Fibroblast of pulmonary artery (primary cell): ENCODE results near the gene PCYT1A.
A peak's percentile ranks its signal among the peaks of the same experiment; 100 is the strongest.

Source experiments
- DNase-seq: peaks from one replicate; pipeline ENCODE4 v3.0.0-alpha.2; 2010; ENCODE audit warnings: low read depth
- H3K4me3 ChIP-seq: replicated peaks from 2 replicates; pipeline ENCODE4 v1.5.1; 2011; ENCODE audit warnings: low read depth, mild to moderate bottlenecking, control low read depth, low read length, moderate library complexity
- TF ChIP-seq, protein P1 (sequence below): IDR thresholded peaks from 2 replicates; pipeline ENCODE4 v1.5.1; 2011; ENCODE audit warnings: mild to moderate bottlenecking, control low read depth, low read length, inconsistent platforms; ENCODE audit errors: missing control alignments

The PCYT1A gene

DNA sequence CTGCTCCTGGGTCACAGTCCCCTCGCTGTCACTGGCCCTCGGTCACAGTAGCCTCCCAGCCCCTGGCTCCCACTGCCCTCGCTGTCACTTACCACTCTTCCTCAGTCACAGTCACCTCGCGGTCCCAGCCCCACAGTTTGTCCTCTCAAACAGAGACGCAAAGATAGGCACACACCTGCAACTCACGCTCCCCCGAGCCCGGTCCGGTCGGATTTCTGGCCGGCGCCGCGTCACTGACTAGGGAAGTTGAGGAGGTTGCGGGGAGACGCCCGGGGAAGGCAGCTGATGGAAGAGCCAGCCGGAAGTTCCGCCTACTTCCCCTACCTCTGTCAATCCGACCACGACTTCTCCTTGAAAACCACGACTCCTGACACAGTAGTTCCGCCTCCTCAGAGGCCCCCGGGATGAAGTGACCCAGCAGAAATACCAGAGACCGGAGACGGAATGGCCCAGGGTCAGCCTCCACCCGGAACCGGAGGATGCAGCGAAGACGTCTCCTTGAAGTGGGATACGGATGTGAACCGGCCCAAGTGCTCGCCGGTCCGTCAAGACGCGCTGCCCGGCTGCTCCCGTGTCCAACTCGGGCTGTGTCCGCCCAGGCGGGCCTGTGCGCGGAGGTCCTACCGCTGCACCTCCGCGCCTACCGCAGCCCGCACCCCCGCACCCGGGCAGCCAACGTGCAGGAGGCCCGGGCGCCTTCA lies at the start of gene PCYT1A:
PCYT1A (minus strand) TSS at position 287 of the 701 bp plus-strand sequence. CDS start 17,195 bp downstream, outside the sequence.
- peak; percentile 96 for DNase-seq
- H3K4me3 ChIP-seq = peak within 1 kb of the TSS; percentile 100
- TF ChIP-seq, protein P1, sequence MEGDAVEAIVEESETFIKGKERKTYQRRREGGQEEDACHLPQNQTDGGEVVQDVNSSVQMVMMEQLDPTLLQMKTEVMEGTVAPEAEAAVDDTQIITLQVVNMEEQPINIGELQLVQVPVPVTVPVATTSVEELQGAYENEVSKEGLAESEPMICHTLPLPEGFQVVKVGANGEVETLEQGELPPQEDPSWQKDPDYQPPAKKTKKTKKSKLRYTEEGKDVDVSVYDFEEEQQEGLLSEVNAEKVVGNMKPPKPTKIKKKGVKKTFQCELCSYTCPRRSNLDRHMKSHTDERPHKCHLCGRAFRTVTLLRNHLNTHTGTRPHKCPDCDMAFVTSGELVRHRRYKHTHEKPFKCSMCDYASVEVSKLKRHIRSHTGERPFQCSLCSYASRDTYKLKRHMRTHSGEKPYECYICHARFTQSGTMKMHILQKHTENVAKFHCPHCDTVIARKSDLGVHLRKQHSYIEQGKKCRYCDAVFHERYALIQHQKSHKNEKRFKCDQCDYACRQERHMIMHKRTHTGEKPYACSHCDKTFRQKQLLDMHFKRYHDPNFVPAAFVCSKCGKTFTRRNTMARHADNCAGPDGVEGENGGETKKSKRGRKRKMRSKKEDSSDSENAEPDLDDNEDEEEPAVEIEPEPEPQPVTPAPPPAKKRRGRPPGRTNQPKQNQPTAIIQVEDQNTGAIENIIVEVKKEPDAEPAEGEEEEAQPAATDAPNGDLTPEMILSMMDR = no peak

DNA sequence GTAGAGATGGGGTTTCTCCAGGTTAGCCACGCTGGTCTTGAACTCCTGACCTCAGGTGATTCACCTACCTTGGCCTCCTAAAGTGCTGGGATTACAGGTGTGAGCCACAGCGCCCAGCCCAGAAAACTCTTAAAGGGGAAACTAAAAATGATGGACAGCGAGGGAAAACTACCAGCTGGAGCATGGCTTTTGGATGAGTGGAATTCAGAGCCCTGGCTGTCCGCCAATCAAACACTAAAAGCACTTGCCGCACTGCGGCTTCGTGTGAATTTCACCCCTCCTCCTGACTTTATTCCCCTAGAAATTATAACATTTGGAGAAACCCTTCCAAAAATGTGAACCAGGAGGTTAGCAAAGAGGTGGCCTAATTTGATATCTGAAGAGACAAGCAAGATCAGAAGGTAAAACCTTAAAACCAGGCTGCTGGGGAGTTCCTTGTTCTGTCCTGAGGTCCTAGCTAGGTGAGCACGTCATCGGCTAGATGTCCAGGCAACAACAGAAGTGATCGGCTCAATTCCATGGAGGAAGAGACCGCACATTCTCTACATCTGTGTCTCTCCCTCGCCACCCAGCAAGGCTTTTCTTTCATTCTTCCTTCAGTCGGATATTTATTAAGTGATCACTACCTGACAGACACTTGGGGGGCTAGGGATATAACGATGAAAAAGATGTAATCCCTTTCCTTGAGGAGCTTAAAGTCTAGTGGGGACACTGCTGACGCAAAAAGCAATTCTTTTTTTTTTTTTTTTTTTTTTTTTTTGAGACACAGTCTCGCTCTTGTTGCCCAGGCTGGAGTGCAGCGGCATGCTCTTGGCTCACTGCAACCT lies 49.0 kb upstream of the PCYT1A start:
- TF ChIP-seq, protein P1 = no peak
- H3K4me3 ChIP-seq = no peak overlapping the region
- DNase-seq = no peak

DNA sequence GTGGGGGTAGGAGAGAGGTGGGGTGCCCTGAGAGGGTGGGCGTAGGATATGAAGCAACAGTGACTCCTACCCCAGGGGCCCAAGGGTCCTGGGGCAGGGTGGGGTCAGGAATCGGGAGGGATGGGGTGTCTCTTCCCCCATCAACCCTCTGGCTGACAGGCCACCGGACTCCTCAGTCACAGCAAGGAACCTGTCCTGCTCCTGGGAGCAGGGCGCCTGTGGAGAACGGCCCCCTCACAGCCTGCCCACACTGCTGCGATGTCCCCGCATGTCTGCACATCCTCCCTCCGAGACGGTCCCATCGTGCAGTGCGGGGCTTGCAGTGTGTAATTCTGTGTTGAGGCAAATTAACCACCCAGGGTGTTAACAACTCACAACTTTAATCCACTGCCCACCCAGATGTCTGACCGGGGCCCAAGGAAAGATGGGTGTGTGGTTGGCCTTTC lies 48.0 kb upstream of the PCYT1A start:
- TF ChIP-seq, protein P1 = no peak
- H3K4me3 ChIP-seq = no peak overlapping the region
- DNase-seq = no peak

DNA sequence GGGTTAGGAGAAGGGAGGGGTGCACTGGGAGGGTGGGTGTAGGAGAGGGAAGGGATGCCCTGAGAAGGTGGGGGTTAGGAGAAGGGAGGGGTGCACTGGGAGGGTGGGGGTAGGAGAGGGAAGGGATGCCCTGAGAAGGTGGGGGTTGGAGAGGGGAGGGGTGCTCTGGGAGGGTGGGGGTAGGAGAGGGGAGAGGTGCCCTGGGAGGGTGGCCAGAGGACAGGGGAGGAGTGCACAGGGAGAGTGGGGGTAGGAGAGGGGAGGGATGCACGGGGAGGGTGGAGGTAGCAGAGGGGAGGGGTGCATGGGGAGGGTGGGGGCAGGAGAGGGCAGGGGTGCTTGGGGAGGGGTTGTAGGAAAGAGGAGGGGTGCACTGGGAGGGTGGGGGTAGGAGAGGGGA lies 47.5 kb upstream of the PCYT1A start:
- DNase-seq = no peak
- TF ChIP-seq, protein P1 = no peak
- H3K4me3 ChIP-seq = no peak overlapping the region

DNA sequence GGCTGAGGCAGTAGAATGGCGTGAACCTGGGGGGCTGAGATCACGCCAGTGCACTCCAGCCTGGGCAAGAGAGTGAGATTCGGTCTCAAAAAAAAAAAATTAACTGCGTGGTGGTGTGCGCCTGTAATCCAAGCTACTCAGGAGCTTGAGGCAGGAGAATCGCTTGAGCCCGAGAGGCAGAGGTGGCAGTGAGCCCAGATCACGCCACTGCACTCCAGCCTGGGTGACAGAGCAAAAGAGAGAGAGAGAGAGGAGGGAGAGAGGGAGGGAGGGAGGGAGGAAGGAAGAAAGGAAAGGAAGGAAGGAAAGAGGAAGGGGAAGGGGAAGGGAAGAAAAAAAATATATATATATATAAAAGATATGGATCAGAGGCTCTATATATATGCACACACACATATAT lies 44.6 kb upstream of the PCYT1A start:
- H3K4me3 ChIP-seq = no peak overlapping the region
- TF ChIP-seq, protein P1 = no peak
- DNase-seq = no peak

DNA sequence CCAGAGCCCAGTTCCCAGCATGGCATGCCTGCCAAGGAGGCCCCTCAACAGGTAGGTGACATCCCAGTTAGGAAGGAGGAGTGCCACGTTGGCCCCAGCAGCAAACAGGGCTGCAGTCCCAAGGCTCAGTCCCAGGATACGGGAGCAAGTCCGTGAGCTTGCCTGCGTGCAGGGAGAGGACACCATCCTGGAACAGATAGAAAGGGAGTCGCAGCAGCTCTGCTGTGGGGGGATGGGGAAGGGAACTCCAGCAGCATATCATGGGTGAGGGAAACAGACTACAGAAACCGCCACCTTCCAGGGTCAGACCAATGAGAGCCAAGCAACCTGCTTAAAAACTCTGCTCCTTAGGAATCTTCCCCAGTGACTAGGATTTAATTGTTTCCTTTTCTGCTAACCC lies 39.9 kb upstream of the PCYT1A start:
- TF ChIP-seq, protein P1 = no peak
- no peak overlapping the region for H3K4me3 ChIP-seq
- no peak for DNase-seq
